Right lobe of liver (tissue), 4 donors: Measurements from ENCODE around the gene PITPNM2.

Experiments
- CTCF ChIP-seq, 4 donors: fragments of 200-600 bp in 3 of 4; fragments of 450-650 bp in 1 of 4; IDR thresholded peaks; one replicate each; pipeline versions ENCODE4 v1.5.1 to v1.8.0; 2016 to 2022; ENCODE audit warnings: antibody characterized with exemption in 4 of 4, mild to moderate bottlenecking in 2 of 4
- POLR2A ChIP-seq: fragments of 450-650 bp; IDR thresholded peaks from one replicate; pipeline ENCODE4 v1.6.1; 2017; ENCODE audit warnings: antibody characterized with exemption, mild to moderate bottlenecking
- donor health status: DM: no; HTN: no; CAD: no.
- donor health status: DM: no; HTN: no; CAD: no.
- donor health status: DM: no; HTN: yes; CAD: no.

- TF ChIP-seq CTCF (IDR thresholded peaks at IDR 0.05) = no peak
- no peak for TF ChIP-seq POLR2A
Observed at GRCh38 chr12:123180171-123180570, 29.3 kb upstream of the PITPNM2 start.
